ENCODE results near the gene DENND2D. TPM values are rescaled to one million over a fixed set of nuclear protein-coding genes. Genes with fewer than 3 reads are reported as not detected.
A peak's percentile ranks its signal among the peaks of the same experiment; 100 is the strongest.

DENND2D gene
- total and polyA plus RNA-seq, 10 of the 15 experiments (the other 5 are each of a cell fraction or from before 2014, with no cell fraction given): 149 to 375 (median 172) TPM

DNA sequence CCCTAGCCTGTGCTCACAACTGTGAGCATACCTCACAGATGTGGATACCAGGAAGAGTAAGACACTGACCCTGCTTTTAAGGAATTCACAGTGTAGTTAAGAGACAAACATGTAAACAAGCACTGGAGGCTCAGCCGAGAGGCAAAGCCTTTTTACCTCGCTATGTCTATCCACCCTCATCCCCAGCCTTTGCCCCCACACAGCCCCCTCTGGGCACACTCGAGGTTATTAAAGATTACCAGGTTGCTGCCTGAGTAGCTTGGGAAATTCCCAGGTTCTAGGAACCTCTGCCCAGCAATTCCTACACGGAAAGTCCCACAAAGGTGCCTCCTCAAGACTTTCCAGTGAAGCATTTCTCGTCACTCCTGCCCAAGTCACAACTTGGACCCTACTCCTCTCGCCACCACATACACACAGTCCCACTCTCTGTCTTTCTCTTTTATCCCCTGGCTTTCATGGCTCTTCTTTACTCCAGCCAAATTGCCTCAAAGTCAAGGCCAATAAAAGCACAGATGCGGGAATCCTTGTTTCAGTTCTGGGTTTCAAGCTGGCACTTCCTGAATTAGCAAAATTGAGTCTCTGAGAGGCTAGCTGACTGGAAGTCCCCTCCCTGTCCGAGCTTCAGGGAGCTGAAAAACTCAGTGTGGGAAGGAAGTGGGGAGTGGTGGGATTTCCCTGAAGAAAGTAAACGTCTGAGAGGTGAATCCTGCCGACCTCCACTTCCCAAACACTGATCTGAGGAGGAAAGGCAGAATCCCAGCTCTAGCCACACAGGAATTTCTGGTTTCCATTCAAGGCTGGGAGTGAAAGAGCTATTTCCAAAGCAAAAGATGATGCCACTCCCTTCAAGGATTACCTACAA lies 7.6 kb downstream of the DENND2D start (continued):
- TF ChIP-seq, protein P1, sequence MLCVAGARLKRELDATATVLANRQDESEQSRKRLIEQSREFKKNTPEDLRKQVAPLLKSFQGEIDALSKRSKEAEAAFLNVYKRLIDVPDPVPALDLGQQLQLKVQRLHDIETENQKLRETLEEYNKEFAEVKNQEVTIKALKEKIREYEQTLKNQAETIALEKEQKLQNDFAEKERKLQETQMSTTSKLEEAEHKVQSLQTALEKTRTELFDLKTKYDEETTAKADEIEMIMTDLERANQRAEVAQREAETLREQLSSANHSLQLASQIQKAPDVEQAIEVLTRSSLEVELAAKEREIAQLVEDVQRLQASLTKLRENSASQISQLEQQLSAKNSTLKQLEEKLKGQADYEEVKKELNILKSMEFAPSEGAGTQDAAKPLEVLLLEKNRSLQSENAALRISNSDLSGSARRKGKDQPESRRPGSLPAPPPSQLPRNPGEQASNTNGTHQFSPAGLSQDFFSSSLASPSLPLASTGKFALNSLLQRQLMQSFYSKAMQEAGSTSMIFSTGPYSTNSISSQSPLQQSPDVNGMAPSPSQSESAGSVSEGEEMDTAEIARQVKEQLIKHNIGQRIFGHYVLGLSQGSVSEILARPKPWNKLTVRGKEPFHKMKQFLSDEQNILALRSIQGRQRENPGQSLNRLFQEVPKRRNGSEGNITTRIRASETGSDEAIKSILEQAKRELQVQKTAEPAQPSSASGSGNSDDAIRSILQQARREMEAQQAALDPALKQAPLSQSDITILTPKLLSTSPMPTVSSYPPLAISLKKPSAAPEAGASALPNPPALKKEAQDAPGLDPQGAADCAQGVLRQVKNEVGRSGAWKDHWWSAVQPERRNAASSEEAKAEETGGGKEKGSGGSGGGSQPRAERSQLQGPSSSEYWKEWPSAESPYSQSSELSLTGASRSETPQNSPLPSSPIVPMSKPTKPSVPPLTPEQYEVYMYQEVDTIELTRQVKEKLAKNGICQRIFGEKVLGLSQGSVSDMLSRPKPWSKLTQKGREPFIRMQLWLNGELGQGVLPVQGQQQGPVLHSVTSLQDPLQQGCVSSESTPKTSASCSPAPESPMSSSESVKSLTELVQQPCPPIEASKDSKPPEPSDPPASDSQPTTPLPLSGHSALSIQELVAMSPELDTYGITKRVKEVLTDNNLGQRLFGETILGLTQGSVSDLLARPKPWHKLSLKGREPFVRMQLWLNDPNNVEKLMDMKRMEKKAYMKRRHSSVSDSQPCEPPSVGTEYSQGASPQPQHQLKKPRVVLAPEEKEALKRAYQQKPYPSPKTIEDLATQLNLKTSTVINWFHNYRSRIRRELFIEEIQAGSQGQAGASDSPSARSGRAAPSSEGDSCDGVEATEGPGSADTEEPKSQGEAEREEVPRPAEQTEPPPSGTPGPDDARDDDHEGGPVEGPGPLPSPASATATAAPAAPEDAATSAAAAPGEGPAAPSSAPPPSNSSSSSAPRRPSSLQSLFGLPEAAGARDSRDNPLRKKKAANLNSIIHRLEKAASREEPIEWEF (IDR thresholded peaks at IDR 0.05; ENCODE audit: insufficient replicate concordance, low read depth, low read length): peak; percentile 22
- TF ChIP-seq, protein P2, sequence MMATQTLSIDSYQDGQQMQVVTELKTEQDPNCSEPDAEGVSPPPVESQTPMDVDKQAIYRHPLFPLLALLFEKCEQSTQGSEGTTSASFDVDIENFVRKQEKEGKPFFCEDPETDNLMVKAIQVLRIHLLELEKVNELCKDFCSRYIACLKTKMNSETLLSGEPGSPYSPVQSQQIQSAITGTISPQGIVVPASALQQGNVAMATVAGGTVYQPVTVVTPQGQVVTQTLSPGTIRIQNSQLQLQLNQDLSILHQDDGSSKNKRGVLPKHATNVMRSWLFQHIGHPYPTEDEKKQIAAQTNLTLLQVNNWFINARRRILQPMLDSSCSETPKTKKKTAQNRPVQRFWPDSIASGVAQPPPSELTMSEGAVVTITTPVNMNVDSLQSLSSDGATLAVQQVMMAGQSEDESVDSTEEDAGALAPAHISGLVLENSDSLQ (IDR thresholded peaks at IDR 0.05): no peak
- TF ChIP-seq YY1 (IDR thresholded peaks at IDR 0.05; ENCODE audit: low read depth, low read length) (no peak), RELA (IDR thresholded peaks at IDR 0.05; ENCODE audit: borderline replicate concordance, partially characterized antibody) (peak; percentile 69), MTA2 (IDR thresholded peaks at IDR 0.05; ENCODE audit: low read depth) (peak; percentile 35; the same call in 1 of the 2 replicates), TBL1XR1 (IDR thresholded peaks at IDR 0.05; ENCODE audit: low read depth, low read length) (peak; percentile 50; the same call in 1 of the 2 replicates), ETV6 (conservative IDR thresholded peaks at IDR 0.05 in 1 of 2, IDR thresholded peaks at IDR 0.05 in 1 of 2; ENCODE audit: borderline replicate concordance in 1 of 2, low read depth in 1 of 2) (peak in 1 of 2 experiments; percentile 87; a peak in 1 of 4 replicates)
- TF ChIP-seq, protein P3, sequence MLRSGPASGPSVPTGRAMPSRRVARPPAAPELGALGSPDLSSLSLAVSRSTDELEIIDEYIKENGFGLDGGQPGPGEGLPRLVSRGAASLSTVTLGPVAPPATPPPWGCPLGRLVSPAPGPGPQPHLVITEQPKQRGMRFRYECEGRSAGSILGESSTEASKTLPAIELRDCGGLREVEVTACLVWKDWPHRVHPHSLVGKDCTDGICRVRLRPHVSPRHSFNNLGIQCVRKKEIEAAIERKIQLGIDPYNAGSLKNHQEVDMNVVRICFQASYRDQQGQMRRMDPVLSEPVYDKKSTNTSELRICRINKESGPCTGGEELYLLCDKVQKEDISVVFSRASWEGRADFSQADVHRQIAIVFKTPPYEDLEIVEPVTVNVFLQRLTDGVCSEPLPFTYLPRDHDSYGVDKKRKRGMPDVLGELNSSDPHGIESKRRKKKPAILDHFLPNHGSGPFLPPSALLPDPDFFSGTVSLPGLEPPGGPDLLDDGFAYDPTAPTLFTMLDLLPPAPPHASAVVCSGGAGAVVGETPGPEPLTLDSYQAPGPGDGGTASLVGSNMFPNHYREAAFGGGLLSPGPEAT (IDR thresholded peaks at IDR 0.05; ENCODE audit: low read depth): peak; percentile 93
- TF ChIP-seq, protein P4, sequence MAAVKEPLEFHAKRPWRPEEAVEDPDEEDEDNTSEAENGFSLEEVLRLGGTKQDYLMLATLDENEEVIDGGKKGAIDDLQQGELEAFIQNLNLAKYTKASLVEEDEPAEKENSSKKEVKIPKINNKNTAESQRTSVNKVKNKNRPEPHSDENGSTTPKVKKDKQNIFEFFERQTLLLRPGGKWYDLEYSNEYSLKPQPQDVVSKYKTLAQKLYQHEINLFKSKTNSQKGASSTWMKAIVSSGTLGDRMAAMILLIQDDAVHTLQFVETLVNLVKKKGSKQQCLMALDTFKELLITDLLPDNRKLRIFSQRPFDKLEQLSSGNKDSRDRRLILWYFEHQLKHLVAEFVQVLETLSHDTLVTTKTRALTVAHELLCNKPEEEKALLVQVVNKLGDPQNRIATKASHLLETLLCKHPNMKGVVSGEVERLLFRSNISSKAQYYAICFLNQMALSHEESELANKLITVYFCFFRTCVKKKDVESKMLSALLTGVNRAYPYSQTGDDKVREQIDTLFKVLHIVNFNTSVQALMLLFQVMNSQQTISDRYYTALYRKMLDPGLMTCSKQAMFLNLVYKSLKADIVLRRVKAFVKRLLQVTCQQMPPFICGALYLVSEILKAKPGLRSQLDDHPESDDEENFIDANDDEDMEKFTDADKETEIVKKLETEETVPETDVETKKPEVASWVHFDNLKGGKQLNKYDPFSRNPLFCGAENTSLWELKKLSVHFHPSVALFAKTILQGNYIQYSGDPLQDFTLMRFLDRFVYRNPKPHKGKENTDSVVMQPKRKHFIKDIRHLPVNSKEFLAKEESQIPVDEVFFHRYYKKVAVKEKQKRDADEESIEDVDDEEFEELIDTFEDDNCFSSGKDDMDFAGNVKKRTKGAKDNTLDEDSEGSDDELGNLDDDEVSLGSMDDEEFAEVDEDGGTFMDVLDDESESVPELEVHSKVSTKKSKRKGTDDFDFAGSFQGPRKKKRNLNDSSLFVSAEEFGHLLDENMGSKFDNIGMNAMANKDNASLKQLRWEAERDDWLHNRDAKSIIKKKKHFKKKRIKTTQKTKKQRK (IDR thresholded peaks at IDR 0.05; ENCODE audit: low read depth, low read length): no peak
- TF ChIP-seq, protein P5, sequence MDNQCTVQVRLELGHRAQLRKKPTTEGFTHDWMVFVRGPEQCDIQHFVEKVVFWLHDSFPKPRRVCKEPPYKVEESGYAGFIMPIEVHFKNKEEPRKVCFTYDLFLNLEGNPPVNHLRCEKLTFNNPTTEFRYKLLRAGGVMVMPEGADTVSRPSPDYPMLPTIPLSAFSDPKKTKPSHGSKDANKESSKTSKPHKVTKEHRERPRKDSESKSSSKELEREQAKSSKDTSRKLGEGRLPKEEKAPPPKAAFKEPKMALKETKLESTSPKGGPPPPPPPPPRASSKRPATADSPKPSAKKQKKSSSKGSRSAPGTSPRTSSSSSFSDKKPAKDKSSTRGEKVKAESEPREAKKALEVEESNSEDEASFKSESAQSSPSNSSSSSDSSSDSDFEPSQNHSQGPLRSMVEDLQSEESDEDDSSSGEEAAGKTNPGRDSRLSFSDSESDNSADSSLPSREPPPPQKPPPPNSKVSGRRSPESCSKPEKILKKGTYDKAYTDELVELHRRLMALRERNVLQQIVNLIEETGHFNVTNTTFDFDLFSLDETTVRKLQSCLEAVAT (IDR thresholded peaks at IDR 0.05): peak; percentile 44; the same call in 1 of the 2 replicates
